GM12875 (cell line): Measurements from ENCODE around the gene FAP.

ENCODE experiments used
- H3K4me3 ChIP-seq: one replicate; pipeline ENCODE4 v1.5.1; 2011; ENCODE audit warnings: low read depth, low read length, control low read depth
- TF ChIP-seq, protein P1 (sequence below): IDR thresholded peaks from 2 replicates; pipeline ENCODE4 v1.5.1; 2011; ENCODE audit warnings: low read depth, mild to moderate bottlenecking, control low read depth, inconsistent platforms, low read length, moderate library complexity, borderline replicate concordance; ENCODE audit not compliant: insufficient read depth

Gene FAP

GRCh38 chr2:162125138-162125537 lies 118.1 kb downstream of the FAP start:
- no peak overlapping the region for H3K4me3 ChIP-seq
- TF ChIP-seq, protein P1, sequence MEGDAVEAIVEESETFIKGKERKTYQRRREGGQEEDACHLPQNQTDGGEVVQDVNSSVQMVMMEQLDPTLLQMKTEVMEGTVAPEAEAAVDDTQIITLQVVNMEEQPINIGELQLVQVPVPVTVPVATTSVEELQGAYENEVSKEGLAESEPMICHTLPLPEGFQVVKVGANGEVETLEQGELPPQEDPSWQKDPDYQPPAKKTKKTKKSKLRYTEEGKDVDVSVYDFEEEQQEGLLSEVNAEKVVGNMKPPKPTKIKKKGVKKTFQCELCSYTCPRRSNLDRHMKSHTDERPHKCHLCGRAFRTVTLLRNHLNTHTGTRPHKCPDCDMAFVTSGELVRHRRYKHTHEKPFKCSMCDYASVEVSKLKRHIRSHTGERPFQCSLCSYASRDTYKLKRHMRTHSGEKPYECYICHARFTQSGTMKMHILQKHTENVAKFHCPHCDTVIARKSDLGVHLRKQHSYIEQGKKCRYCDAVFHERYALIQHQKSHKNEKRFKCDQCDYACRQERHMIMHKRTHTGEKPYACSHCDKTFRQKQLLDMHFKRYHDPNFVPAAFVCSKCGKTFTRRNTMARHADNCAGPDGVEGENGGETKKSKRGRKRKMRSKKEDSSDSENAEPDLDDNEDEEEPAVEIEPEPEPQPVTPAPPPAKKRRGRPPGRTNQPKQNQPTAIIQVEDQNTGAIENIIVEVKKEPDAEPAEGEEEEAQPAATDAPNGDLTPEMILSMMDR = no peak

DNA sequence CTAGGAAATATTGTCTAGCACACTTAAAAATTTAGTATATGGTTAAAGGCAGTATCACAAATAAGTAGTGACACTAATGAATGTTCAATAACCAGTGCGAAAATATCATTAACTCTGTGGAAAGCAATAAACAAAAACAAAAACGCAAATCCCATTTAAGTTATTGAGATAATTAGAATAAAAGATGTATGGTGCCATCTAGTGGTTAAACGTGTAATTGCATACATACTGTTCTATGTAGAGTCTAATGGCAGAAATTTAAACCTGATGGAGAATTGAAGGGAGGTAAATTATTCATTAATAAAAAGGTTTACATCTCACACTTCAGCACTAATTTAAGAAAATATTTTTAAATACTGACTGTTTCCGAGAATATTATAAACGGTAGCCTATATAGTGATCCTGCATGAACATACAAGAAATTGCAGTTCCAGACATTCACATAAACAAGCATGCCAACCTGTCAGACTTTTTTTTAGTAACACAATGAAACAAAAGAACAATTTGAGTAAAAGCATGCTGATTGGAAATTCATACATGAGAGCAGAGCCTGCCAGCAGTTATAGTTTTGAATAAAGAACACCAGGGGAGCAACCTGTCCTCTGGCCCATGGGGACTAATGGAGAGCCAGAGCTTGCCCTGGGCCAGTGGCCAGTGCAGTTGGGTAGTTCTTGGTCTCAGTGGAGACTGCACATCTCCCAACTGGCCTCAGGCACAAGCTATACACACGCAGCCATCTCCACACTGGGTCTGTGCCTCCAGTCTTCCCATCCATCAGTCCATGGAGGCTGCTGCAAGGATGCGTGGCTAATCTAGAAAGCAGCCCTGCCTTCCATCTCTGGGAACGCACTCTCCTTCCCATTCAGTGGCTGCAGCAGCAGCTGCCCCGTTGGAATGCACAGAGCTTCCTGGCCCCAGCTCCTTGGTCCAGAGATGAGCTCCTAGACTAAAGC lies 119.2 kb downstream of the FAP start:
- TF ChIP-seq, protein P1 = 0 out of 2 replicates have a peak, but pooled peaks have one; percentile 19
- H3K4me3 ChIP-seq = no peak overlapping the region
